Karpas-422 (cell line): ENCODE data around the gene EEF1AKMT4. TPM values are rescaled to one million over a fixed set of nuclear protein-coding genes. Genes with fewer than 3 reads are reported as not detected.

Source experiments
- DNase-seq: peaks from one replicate; pipeline ENCODE4 v3.0.0-alpha.2; 2015
- H2AFZ ChIP-seq: fragments of 200-600 bp; sonication (generic); 2 replicates; pipeline ENCODE4 v1.6.1; 2014; ENCODE audit warnings: antibody characterized with exemption, low read length, mixed read lengths
- H3K27ac ChIP-seq: fragments of 200-600 bp; sonication (generic); 2 replicates; pipeline ENCODE4 v1.5.1; 2014; ENCODE audit warnings: mild to moderate bottlenecking, low read length, moderate library complexity
- H3K27me3 ChIP-seq: fragments of 200-600 bp; sonication (generic); 2 replicates; pipeline ENCODE4 v1.6.1; 2014; ENCODE audit warnings: low read length, mixed read lengths
- H3K36me3 ChIP-seq: fragments of 200-600 bp; sonication (generic); 2 replicates; pipeline ENCODE4 v1.6.1; 2014; ENCODE audit warnings: low read length, mixed read lengths; ENCODE audit not compliant: insufficient read depth
- H3K4me1 ChIP-seq: fragments of 200-600 bp; sonication (generic); 2 replicates; pipeline ENCODE4 v1.6.1; 2014; ENCODE audit warnings: mild to moderate bottlenecking, low read length, mixed read lengths
- H3K4me2 ChIP-seq: fragments of 200-600 bp; sonication (generic); 2 replicates; pipeline ENCODE4 v1.6.1; 2014; ENCODE audit warnings: low read length, low read depth, mild to moderate bottlenecking; ENCODE audit not compliant: poor library complexity, severe bottlenecking
- H3K4me3 ChIP-seq: fragments of 200-600 bp; sonication (generic); 2 replicates; pipeline ENCODE4 v1.5.1; 2014; ENCODE audit warnings: mild to moderate bottlenecking, antibody characterized with exemption, low read length, mixed read lengths
- H3K79me2 ChIP-seq: fragments of 200-600 bp; sonication (generic); 2 replicates; pipeline ENCODE4 v1.6.1; 2014; ENCODE audit warnings: mild to moderate bottlenecking, low read length, mixed read lengths
- H3K9ac ChIP-seq: fragments of 200-600 bp; sonication (generic); 2 replicates; pipeline ENCODE4 v1.6.0; 2014; ENCODE audit warnings: low read length
- H3K9me2 ChIP-seq: fragments of 200-600 bp; sonication (generic), shearing (Covaris generic); replicated peaks from 2 replicates; pipeline ENCODE4 v1.6.0; 2014; ENCODE audit warnings: mild to moderate bottlenecking, low read length, moderate library complexity; ENCODE audit not compliant: insufficient read depth
- H3K9me3 ChIP-seq: fragments of 300-700, 200-600 bp; sonication (generic); 2 replicates; pipeline ENCODE4 v1.6.1; 2014; ENCODE audit warnings: low read length, mixed read lengths
- H4K20me1 ChIP-seq: fragments of 200-600 bp; sonication (generic); 2 replicates; pipeline ENCODE4 v1.6.1; 2014; ENCODE audit warnings: mild to moderate bottlenecking, antibody characterized with exemption, low read length, low read depth; ENCODE audit not compliant: insufficient read depth
- total RNA-seq: library from RNA; depleted of rRNA; stranded (reverse); fragments of >200 nt; shearing (Covaris generic); gene quantifications from 2 replicates; pipeline ENCODE4 v1.2.3, GENCODE V29; 2014; ENCODE audit warnings: low replicate concordance

The EEF1AKMT4 gene
- total RNA-seq, 1 experiment from 2014 or later = 30.3 TPM

DNA sequence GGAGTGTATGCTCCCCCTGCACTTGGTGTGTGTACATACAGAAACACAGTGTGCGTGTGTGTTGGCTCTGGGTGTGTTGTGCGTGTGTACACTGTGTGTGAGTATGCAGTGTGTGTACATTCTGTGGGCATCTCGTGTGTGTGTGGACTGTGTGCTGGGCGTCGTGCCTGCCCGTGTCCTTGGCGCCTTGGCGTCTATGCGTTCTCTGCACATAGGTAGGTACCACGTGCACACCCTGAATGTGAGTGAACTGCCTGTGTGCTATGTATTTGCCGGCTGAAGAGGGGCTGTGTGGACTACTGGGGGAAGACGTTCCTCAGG, 25.9 kb downstream of the EEF1AKMT4 start:
- no peak for DNase-seq

DNA sequence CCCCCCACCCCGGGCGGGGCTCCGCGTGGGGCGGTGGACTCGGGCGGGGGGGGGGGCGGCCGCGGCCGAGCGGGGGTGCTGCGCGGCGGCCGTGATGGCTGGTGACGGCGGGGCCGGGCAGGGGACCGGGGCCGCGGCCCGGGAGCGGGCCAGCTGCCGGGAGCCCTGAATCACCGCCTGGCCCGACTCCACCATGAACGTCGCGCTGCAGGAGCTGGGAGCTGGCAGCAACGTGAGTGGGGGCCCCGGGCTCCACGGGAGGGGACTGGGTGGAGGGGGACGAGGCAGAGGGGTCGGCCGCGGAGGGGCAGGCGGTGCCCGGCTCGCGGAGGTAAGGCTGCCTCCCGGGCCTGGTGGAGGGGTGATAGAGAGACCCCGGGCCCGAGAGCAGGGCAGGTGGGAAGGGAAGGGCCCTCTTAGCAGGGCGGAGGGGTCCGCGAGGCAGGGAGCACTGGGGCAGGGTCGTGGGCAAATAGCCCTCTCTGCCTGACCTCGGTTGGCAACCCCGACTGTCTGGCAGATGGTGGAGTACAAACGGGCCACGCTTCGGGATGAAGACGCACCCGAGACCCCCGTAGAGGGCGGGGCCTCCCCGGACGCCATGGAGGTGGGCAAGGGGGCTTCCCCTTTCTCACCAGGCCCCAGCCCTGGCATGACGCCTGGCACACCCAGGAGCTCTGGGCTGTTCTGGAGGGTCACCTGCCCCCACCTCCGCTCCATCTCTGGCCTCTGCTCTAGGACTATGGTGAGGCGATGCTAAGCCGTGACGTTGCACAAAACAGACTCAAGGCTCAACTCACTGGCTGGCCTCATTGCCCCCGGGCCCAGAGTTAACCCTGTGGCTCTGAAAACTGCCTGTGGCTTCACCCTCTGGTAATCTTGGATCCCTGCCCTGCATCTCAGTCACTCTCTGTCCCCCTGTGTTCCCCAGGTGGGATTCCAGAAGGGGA, 26.8 kb downstream of the EEF1AKMT4 start, which contains the start of gene ECE2:
Gene ECE2 (plus strand): TSS at position 62 of the 950 bp plus-strand sequence. CDS start 132 bp downstream, at position 194.
- Histone ChIP-seq H3K4me3 (no peak within 1 kb of the TSS), H3K9me2 (no peaks in the 10 kb centered on the region), H2AFZ (no peak within 1 kb of the TSS), H3K4me1 (no peaks in the 10 kb centered on the region), H4K20me1 (no peaks in the 10 kb centered on the region), H3K36me3 (no peaks in the 10 kb centered on the region), H3K9me3 (no peaks in the 10 kb centered on the region), H3K9ac (no peak within 1 kb of the TSS), H3K4me2 (no peak within 1 kb of the TSS), H3K27ac (no peak within 1 kb of the TSS), H3K27me3 (no peaks in the 10 kb centered on the region), H3K79me2 (no peaks in the 10 kb centered on the region)
- no peak for DNase-seq

More for the DNA sequence above, 25.9 kb downstream of the EEF1AKMT4 start:
- Histone ChIP-seq H3K27me3 (no peaks in the 10 kb centered on the region), H2AFZ (no peak overlapping the region), H3K27ac (no peak overlapping the region), H3K9me2 (no peaks in the 10 kb centered on the region), H3K9ac (no peak overlapping the region), H3K9me3 (no peaks in the 10 kb centered on the region), H3K4me2 (no peak overlapping the region), H3K79me2 (no peaks in the 10 kb centered on the region), H3K36me3 (no peaks in the 10 kb centered on the region), H3K4me1 (no peaks in the 10 kb centered on the region), H4K20me1 (no peaks in the 10 kb centered on the region), H3K4me3 (no peak overlapping the region)

DNA sequence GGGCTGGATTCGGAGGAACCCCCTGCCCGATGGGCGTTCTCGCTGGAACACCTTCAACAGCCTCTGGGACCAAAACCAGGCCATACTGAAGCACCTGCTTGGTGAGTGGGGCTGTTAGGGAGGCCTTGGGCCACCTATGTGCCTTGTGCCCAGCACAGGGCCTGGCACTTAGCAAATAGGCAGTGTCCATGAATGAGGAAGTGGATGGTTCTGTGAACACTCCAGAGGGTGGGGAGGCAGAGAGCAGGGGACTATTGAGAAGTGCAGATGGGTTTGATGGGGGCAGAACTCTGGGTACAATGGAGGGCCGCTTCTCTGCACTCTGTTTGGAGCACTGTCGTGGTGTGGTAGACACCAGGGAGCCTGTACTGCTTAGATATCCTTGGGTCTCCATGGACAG, 27.9 kb downstream of the EEF1AKMT4 start:
- Histone ChIP-seq H3K27ac (no peak overlapping the region), H3K9ac (no peak overlapping the region), H3K4me1 (no peaks in the 10 kb centered on the region), H2AFZ (no peak overlapping the region), H3K4me3 (no peak overlapping the region), H3K4me2 (no peak overlapping the region), H4K20me1 (no peaks in the 10 kb centered on the region), H3K36me3 (no peaks in the 10 kb centered on the region), H3K79me2 (no peaks in the 10 kb centered on the region), H3K9me3 (no peaks in the 10 kb centered on the region), H3K9me2 (no peaks in the 10 kb centered on the region), H3K27me3 (no peaks in the 10 kb centered on the region)
- no peak for DNase-seq

DNA sequence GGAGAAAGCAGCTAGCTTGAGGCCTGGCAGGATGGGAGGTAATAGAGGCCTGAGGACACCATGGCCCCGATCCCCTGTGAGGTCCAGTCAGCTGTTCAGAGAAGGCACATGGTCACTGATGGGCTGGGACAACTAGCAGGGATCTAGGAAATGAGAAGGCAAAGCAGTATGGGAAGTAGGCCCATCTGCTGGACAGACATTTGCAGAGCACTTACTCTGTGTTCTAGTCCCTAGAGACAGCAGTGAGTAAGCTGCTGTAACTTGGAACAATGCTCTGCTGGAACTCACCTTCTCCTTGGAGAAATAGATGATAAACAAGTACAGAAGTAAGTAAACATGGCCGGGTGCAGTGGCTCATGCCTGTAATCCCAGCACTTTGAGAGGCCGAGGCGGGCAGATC, 33.5 kb downstream of the EEF1AKMT4 start:
- H4K20me1 ChIP-seq = no peaks in the 10 kb centered on the region
- no peak for DNase-seq
- no peaks in the 10 kb centered on the region for H3K9me3 ChIP-seq
- no peak overlapping the region for H2AFZ ChIP-seq
- H3K4me3 ChIP-seq = no peak overlapping the region
- no peaks in the 10 kb centered on the region for H3K79me2 ChIP-seq
- no peaks in the 10 kb centered on the region for H3K9me2 ChIP-seq
- H3K4me1 ChIP-seq = peaks cover 3% of the 10 kb centered on the region
- no peaks in the 10 kb centered on the region for H3K36me3 ChIP-seq
- no peak overlapping the region for H3K4me2 ChIP-seq
- no peak overlapping the region for H3K27ac ChIP-seq
- H3K9ac ChIP-seq = no peak overlapping the region
- H3K27me3 ChIP-seq = no peaks in the 10 kb centered on the region

DNA sequence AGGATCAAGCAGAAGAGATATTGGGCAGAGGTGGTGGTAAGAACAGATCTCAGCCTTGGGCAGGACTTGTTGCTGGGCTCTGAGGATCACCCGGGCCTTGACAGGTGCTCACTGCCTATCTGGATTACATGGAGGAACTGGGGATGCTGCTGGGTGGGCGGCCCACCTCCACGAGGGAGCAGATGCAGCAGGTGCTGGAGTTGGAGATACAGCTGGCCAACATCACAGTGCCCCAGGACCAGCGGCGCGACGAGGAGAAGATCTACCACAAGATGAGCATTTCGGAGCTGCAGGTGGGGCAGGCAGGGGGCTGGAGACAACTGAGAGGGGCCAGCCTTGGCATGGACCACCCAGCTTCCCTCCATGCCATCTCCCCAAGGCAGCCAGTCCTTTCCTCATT, 34.2 kb downstream of the EEF1AKMT4 start:
- H3K9ac ChIP-seq = no peak overlapping the region
- no peaks in the 10 kb centered on the region for H3K36me3 ChIP-seq
- no peaks in the 10 kb centered on the region for H3K27me3 ChIP-seq
- peaks cover 3% of the 10 kb centered on the region for H3K4me1 ChIP-seq
- no peak for DNase-seq
- no peak overlapping the region for H2AFZ ChIP-seq
- H3K79me2 ChIP-seq = no peaks in the 10 kb centered on the region
- H3K27ac ChIP-seq = no peak overlapping the region
- no peak overlapping the region for H3K4me3 ChIP-seq
- no peaks in the 10 kb centered on the region for H3K9me2 ChIP-seq
- no peaks in the 10 kb centered on the region for H3K9me3 ChIP-seq
- H3K4me2 ChIP-seq = no peak overlapping the region
- no peaks in the 10 kb centered on the region for H4K20me1 ChIP-seq

DNA sequence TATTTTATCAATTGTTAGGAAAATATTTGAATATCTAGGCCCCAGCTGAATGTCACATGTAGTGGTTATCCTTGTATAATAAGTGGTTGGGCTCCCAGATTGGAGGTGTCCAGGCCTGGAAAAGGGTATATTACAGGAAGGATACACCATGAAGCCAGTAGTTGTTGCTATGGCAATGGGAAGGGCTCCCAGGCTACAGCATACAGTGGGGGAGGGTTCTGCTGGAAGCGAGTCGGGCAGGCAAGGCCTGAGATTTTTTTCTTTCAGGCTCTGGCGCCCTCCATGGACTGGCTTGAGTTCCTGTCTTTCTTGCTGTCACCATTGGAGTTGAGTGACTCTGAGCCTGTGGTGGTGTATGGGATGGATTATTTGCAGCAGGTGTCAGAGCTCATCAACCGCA, 35.2 kb downstream of the EEF1AKMT4 start:
- Histone ChIP-seq H4K20me1 (no peaks in the 10 kb centered on the region), H3K36me3 (no peaks in the 10 kb centered on the region), H2AFZ (no peak overlapping the region), H3K4me1 (peaks cover 3% of the 10 kb centered on the region), H3K9me3 (no peaks in the 10 kb centered on the region), H3K27ac (no peak overlapping the region), H3K9ac (no peak overlapping the region), H3K4me3 (no peak overlapping the region), H3K27me3 (no peaks in the 10 kb centered on the region), H3K79me2 (no peaks in the 10 kb centered on the region), H3K4me2 (no peak overlapping the region), H3K9me2 (no peaks in the 10 kb centered on the region)
- peak; percentile 86 for DNase-seq

DNA sequence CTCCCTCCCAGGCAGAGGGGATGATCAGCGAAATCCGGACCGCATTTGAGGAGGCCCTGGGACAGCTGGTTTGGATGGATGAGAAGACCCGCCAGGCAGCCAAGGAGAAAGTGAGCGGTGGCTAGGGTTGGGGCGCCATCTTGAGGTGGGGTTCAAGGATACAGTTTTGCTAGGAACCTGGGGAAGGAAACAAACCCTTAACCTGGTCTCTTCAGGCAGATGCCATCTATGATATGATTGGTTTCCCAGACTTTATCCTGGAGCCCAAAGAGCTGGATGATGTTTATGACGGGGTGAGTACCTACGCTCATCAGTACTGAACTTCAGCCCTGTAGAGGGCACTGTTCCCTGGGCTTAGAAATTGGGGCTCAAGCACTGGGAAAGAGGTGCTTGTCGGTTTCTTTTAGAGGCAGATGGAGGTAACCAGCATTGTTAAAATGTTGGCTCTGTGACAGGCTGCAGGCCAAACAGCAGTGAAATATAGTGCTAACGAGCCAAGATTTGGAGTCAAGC, 40.0 kb downstream of the EEF1AKMT4 start:
- H3K9me3 ChIP-seq = no peaks in the 10 kb centered on the region
- no peak overlapping the region for H2AFZ ChIP-seq
- H3K4me2 ChIP-seq = no peak overlapping the region
- no peaks in the 10 kb centered on the region for H4K20me1 ChIP-seq
- H3K9me2 ChIP-seq = no peaks in the 10 kb centered on the region
- no peaks in the 10 kb centered on the region for H3K27me3 ChIP-seq
- H3K27ac ChIP-seq = no peak overlapping the region
- peaks cover 2% of the 10 kb centered on the region for H3K4me1 ChIP-seq
- H3K4me3 ChIP-seq = no peak overlapping the region
- no peaks in the 10 kb centered on the region for H3K36me3 ChIP-seq
- no peaks in the 10 kb centered on the region for H3K79me2 ChIP-seq
- H3K9ac ChIP-seq = no peak overlapping the region
- peak; percentile 93 for DNase-seq

DNA sequence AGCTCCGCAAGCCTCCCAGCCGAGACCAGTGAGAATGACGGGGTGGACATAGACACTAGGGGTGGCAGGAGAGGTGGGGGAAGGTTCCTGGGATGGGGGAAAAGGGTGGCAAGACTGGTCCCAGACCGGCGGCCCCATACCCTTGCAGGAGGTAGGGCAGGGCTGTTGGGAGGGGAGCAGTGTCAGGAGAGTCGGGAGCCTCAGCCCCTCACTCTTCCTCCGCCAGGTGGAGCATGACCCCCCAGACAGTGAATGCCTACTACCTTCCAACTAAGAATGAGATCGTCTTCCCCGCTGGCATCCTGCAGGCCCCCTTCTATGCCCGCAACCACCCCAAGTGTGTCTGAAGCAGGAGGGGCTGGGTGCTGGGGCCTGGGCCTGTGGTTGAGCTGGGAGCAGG, 40.9 kb downstream of the EEF1AKMT4 start:
- Histone ChIP-seq H3K9me3 (no peaks in the 10 kb centered on the region), H3K36me3 (no peaks in the 10 kb centered on the region), H3K27ac (no peak overlapping the region), H3K9ac (no peak overlapping the region), H3K79me2 (no peaks in the 10 kb centered on the region), H3K4me2 (no peak overlapping the region), H3K27me3 (no peaks in the 10 kb centered on the region), H3K4me3 (no peak overlapping the region), H2AFZ (no peak overlapping the region), H3K9me2 (no peaks in the 10 kb centered on the region), H3K4me1 (no peaks in the 10 kb centered on the region), H4K20me1 (no peaks in the 10 kb centered on the region)
- DNase-seq = no peak
